GM21367 (cell line): ENCODE data around the gene ZNF823.

ENCODE experiments used
- ATAC-seq: cut with Tn5 transposase; IDR thresholded peaks from one replicate; pipeline ENCODE4 v1.9.1; 2021; ENCODE audit not compliant: unreplicated experiment

ZNF823 gene

DNA sequence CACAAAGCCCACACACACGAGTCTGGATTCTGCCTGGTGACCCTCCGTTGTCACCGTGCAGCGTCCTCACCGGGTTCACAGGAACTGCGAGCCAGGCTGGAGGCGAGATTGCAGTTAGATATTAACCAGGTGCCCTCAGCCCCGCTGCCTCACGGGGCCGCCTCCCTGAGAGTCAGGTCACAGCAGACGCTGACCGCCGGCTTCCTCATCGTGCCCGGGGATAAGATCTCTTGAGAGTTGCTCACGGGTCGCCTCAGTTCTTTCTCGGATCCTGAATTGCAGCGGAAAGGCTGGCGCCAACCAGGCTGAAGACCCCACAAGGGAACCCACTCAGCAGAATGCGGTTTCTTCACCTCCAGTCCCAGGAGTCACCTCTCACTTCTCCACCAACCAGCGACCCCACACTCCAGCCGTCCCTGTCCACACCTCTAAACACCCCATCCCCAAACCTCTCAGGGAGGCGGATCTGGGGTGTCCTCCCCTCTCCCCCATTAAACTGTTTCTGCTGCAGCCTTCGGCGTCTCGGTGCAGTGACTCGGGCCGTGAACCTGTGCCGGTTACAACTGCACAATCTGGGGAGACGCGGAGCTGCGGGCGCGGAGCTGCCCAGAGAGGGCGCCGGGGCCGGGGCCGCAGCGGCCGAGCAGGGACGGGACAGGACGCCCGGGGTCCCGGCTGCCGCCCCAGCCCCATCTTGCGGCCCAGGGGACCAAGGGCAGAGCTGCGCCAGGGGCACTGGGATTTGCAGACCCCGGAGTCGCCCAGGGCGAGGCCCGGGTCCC, 591 bp downstream of the ZNF823 start:
- ATAC-seq = peak; percentile 35

DNA sequence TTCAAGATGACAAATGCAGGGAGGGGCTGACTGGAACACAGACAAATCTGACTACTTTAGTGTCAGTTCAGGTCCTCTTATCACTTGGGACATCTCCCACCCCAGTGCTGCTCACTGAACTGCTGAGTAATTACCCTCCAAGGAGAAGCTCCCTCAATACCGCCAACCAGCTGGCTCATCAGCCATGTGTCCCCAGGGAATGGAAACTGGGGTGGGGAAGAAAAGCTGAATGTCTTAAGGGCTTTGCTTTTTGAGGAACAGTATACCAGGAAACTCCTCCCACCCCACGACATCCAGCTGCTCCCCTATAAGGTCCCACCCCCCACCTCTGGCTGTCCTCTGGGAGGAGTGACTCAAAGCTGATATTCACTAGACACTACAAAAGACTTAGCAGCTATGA, 2.0 kb downstream of the ZNF823 start:
- no peak for ATAC-seq

DNA sequence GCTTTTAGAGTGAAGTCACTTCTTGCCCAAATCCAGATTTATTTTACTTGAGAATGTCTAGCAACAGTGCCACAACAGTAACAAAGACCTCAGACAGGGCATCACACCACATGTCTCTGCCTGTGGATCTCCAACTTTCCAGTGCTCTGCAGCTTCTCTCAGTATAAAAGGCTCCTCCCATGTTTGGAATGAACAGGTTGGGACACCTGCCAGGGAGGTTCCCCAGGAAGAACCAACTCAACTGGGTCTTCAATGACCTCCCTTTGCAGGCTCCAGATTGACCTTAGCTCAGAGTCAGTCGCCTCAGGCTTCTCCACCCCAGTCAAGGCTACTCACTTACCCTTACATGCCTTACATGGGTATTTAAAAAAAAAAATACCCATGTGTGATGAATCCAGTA, 3.4 kb downstream of the ZNF823 start:
- ATAC-seq = no peak

DNA sequence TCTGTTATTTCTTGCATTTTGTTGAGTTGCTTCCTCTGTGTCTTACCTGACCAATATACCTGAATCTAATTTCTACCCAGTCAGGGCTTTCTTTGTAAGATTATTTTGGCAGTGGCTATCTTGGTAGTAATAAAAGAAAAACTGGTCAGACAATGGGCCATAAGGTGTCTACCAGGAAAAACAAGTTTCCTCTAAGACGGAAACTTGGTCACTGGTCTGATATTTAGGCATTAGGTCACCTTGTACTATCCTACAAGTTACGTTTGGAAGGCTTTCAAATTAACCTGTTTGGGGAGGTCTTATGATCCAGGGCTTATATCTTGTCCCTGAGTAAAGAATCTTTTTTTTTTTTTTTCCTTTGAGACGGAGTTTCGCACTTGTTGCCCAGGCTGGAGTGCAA, 9.2 kb downstream of the ZNF823 start:
- no peak for ATAC-seq

DNA sequence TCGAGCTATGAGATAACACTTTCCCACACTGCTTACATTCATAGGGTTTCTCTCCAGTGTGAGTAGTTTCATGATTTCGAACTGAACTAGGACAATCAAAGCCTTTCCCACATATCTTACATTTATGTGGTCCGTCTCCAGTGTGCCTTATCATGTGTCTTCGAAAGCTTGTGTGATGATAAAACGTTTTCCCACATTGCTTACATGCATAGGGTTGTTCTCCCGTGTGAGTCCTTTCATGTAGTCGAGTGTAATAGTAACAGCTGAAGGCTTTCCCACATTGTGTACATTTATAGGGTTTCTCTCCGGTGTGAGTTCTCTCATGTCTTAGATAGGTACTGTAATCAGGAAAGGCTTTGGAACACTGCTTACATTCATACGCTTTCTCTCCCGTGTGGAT, 16.3 kb downstream of the ZNF823 start:
- ATAC-seq = no peak

DNA sequence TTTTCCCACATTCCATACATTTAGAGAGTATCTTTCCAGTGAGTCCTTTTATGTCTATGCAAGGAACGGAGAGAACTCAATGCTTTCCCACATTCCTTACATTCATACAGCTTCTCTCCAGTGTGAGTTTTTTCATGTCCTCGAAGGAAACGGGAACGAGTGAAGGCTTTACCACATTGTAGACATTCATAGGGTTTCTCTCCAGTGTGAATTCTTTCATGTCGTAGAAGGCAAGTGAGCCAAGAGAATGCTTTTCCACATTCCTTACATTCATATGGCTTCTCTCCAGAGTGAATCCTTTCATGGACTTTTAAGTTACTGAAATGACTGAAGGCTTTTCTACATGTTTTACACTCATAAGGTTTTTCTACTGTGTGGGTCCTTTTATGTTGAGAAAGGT, 17.1 kb downstream of the ZNF823 start:
- no peak for ATAC-seq

DNA sequence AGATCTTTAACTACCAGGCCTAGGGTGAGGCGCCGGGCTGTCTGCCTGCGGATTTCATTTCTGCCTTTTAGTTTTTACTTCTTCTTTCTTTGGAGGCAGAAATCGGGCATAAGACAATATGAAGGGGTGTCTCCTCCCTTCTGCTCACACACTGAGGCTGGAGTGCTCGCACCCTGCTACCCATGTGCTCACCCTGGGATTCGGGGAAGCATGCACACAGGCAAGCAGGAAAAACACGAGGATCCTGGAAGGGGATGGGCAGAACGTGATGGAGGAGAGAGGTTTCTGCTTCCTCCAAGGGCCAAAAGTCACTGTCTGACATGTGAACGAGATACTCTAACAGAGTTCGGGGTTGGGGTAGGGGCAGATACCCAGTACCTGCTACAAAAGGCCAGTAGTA, 28.4 kb downstream of the ZNF823 start:
- no peak for ATAC-seq

DNA sequence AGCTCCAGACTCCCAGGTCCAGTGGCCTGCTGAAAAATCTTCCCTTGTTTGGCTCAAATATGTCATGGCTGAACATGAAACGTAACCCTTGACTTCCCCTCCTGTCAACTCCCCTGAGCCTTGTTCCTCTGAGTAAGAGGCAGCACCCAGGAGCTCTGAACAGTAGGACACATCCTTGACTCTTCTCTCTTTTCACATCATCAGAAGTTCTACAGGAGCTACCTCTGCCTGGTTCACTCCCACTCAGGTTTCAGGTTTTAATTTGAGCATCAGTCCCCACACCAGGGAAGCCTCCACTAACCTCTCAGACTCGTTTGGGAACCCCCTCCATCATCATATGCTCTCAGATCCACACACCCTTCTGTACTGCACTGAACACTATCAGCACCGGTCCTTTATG, 30.3 kb downstream of the ZNF823 start:
- no peak for ATAC-seq

DNA sequence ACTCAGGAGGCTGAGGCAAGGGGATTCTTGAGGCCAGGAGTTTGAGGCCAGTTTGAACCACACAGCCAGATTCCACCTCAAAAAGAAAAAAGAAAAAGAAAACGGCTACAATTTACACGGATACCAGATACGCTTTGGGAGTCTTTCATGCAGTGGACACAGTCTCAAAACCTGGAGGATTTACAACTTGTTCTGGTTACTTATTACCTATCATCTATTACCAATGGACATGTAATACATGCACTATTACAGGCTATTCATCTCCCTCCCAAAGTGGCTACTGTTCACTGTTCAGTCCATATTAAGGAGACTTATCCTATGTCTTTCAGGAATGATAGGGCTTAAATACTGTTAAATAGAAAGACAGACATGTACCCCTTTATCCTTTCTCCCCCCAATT, 33.3 kb downstream of the ZNF823 start:
- no peak for ATAC-seq

DNA sequence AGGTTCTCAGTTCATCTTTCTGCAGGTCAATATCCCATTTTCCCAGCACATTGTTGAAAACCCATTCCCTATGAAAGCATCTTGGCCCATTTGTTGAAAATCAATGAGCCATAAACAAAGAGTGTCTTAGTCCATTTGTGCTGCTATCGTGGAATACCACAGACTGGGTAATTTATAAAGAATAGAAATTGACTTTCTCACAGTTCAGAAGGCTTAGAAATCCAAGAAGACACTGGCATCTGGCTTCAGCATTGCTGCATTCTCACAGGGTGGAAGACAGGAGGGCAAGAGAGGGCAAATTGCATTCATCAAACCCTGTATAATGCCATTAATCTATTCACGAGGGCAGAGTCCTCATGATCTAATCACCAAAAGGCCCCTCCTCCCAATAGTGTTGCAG, 34.1 kb downstream of the ZNF823 start:
- no peak for ATAC-seq

DNA sequence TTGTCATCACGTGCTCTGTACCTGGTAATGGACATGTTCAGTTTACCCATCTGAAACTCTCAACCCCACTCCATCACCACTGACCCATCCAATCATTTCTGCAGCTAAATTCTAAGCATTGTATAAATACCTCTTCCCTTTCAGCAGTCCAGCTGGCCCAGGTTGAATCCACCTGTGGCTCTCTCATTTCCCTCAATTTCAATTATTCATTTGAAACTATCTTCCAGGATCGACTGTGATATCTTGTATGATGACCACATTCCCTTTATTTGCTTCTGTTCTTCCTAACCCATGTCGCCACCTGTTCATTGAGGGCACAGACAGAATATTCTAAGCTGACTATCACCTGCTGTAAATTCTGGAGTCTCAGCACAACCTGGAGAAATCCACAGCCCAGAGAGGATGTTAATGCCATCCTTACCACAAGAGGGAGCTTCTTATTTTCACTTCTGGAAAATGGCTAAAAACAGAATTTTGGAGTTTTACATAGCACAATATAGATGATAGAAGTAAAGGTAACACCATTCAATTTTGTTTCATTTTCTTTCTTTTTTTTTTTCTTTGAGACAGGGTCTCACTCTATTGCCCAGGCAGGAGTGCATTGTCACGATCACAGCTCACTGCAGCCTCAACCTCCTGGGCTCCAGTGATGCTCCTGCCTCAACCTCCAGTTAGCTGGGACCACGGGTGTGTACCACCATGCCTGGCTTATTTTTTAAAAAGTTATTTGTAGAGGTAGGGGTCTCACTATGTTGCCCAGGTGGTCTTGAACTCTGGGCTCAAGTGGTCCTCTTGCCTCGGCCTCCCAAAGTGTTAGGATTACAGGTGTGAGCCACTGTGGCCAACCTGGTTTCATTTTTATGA, 38.6 kb downstream of the ZNF823 start:
- ATAC-seq = no peak

DNA sequence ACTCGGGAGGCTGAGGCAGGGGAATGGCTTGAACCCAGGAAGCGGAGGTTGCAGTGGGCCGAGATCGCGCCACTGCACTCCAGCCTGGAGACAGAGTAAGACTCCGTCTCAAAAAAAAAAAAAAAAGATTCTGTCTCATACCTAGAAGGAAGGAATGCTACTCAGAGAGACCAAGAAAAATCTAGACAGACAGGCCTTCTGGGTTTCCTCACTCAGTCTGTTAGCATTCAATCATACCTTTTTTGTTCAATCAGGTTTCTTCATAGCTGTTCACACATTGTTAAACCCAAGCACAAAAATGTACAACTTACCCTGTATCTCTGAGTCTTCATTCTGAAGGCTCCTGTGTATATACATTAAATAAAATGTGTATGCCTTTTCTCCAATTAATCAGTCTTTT, 40.5 kb downstream of the ZNF823 start:
- no peak for ATAC-seq

DNA sequence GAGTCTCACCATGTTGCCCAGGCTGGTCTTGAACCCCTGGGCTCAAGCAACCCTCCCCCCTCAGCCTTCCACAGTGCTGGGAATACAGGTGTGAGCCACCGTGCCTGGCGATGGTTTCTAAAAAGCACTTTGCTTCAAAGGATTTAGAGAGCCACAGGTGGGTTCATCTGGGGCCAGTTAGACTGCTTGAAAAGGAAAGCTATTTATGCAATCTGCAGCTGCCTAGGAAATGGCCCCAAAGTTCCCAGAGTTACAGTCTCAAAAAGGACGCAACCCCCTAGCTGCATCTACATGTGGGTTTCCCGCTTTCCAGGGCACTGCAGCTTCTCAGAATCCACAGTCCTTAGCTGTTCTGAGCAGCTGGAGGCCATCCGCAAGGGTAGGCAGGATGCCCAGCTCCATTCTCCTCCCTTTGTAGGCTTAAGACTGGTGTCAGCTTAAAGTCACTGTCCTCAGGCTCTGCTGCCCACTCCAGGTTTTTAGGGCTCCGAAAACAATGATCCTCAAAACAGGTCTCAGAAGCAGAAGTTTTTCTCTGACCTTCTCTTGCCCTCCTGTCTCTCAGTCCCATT, 41.4 kb downstream of the ZNF823 start:
- ATAC-seq = no peak

DNA sequence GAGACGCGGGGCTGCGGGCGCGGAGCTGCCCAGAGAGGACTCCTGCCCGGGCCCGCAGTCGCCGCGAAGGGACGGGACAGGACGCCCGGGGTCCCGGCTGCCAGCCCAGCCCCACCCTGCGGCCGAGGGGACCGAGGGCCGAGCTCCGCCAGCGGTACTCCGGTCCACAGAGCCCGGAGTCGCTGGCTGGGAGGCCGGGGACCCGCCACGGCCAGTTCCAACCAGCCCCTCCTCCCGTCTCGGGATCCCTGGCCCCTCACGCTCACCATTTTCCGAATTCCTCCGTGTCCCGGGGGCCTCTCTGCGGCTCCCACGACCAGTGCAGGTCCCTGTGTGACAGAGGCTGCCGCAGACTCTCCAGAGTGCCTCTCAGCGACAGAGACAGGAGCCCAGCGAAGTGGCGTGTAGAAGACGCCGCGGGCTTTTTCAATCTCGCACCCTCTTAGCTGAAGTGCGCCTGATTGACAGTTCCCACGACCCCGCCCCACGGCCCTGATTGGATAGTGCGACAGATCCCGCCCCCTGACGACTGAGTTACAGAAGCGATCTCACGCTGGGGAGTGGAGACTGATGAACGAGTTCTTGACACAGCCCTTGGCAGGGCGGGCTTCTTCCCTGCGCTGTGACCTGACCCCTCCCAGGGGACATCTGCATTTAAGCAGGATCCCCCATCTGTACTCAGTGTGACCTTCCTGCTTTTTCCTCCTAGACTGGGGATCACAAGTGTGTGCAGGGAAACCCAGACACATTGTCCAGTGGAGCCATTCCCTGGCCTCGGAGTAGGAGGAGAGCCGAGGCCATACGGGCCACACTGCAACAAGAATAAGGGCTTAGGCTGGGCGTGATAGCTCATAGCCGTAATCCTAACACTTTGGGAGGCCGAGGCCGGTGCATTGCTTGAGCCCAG, 44.0 kb downstream of the ZNF823 start:
- peak; percentile 70 for ATAC-seq

DNA sequence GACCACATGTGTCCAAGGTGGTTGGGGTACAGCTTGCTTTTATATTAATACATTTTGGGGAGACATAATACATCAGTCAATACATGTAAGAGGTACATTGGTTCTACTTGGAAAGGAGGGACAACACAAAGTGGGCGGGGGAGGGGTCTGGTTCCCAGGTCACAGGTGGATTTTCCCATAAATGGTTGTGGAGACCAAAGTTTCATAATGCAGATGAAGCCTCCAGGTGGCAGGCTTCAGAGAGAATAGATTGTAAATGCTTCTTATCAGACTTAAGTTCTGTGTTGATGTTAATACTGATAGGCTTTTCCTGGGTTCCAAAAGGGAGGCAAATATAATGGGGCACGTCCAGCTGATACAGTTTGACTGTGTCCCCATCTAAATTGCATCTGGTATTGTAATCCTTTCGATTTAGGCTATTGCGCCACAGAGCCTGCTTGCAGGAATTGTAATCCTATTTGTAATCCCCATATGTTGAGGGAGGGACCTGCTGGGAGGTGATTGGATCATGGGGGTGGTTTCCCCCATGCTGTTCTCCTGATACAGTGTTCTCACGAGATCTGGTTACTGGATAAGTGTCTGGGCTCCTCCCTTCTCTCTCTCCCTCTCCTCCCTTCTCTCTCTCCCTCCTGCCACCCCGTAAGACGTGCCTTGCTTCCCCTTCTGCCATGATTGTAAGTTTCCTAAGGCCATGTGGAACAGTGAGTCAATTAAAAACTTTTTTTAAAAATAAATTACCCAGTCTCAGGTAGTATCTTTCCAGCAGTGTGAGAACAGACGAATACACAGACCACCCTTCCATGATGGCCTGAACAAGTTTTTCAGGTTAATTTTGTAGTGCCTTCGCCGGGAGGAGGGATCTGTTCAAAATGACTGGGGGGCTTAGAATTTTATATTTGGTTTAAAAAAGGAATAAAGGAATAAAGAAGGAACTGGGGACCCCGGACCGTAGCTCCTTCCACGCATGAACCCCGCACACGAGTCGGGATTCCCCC, 44.9 kb downstream of the ZNF823 start:
- ATAC-seq = no peak

DNA sequence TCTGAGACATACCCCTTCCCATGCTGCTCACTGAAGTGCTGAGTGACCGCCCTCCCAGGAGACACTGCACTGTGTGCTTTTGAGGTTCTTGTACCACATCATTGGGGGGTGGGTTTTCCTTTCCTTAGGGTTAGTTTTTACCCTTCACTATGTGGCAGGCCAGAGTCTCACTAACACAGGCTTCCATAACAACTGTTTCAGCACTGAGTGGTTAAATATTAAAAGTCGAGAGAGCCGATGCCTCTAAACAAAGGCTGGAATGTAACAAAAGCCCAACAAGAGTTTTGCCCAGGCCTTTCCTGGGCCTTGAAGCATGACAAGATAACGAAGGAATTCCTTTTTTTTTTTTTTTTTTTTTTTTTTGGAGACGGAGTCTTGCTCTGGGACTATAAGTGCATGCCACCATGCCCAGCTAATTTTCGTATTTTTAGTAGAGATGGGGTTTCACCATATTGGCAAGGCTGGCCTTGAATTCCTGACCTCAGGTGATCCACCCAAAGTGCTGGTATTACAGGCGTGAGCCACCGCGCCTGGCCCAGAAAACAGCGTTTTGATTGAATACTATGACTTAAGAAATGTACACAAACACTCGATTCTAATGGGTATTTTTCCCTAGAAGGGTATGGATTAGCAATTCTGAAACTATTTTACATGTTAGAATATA, 46.5 kb downstream of the ZNF823 start:
- no peak for ATAC-seq

DNA sequence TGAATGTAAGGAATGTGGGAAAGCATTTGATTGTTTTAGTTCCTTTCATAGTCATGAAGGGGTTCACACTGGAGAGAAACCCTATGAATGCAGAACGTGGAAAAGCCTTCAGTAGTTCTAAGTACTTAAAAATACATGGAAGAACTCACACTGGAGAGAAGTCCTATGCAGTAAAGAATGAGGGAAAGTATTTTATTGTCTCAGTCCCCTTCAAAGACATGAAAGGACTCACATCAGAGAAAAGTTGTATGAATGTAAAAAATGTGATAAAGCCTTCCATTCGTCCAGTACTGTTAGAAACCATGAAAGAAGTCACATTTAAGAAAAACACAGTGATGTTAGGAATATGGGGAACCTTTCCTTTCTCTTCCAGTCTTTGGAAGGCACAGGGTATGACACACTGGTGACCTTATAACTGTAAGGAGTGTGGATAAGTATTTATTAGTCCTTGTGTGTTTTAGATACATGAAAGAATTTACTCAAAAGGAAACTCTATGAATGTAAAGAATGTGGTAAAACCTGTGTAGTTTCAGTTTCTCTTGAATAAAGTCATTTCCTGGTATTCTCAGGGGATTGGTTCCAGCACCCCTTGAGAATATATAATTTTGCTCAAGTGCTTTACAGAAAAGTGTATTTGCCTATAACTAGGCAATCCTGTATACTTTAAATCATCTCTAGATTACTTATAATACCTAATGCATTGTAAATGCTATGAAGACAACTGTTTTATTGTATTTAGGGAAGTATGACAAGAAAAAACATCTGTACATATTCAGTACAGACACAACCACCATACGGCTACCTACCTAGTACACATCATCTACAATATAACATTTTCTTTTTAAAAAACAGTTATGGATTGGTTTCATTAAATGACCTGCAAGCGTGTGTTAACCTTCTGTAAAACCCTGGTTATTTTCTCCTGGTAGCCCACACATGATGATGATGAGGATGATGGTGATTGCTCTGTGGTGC, 52.8 kb downstream of the ZNF823 start:
- no peak for ATAC-seq
